HG03025 (cell line): Measurements from ENCODE around the gene HAO1.
"Not testable (repeated sequence)": the region's sequence is repeated elsewhere in the genome, so short reads cannot be mapped to it uniquely, and the experiment has no call there.

Experiments used
- ATAC-seq: cut with Tn5 transposase; IDR thresholded peaks from one replicate; pipeline ENCODE4 v1.9.1; 2021; ENCODE audit warnings: mild to moderate bottlenecking, moderate library complexity; ENCODE audit not compliant: unreplicated experiment, low FRiP score

HAO1 gene

DNA sequence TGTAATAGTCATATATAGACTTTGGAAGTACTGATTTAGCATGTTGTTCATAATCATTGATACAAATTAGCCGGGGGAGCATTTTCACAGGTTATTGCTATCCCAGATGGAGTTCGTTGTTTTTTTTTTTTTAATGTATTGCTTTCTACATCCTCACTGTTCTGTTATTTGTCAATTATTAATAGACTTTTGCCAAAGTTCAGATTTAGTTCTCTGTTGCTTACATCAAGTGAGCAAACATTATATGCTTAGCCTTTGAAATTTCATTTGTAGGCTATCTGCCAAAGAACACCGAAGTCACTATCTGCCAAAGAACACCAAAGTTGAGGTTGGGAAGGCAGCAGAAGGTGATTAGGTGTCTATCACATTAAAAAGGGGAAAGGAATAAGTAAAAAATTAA lies at the start of gene HAO1:
Gene HAO1, minus strand, starts transcription at position 118 of the 400 bp plus-strand sequence. Its CDS starts 36 bp downstream, at position 82.
- no peak for ATAC-seq

- ATAC-seq: no peak
Observed at GRCh38 chr20:7989379-7989778, 49.1 kb upstream of the HAO1 start.

- no peak for ATAC-seq
Observed at GRCh38 chr20:7985916-7986315, 45.7 kb upstream of the HAO1 start.

GRCh38 chr20:7984192-7984591 lies 43.9 kb upstream of the HAO1 start:
- no peak for ATAC-seq

GRCh38 chr20:7981374-7981773 lies 41.1 kb upstream of the HAO1 start:
- no peak for ATAC-seq

DNA sequence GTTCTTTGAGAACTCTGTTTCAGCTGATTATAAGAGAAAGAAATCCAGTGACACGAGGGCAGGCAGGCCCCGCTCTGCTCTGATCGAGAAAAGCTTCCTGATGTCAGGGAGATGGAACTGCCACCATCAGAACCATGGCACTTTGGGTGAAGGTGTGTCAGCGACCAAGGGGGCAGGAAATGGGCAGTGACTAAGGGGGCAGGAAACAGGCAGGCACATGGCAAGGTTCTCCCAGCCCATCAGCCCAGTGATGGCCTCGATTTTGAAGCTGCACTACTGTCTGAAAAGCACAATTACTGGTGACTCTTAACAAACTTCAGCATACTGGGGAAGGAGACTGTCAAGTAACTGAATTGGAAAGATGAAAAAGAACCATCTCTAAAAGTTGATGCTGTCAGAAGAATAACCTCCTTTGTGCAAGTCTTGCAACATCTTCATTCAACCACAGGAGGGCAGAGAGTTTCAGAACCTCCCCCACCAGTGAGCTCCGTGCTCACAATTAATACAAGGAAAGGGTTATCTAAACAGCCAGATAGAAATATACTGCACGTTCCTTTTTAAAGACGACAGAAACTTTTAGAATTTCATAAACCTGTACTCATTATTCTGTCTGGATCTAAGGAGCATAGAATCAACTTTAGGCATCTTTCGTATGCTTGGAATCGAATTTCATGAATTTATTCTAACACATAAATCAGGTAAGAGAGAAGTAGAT lies 40.2 kb upstream of the HAO1 start:
- no peak for ATAC-seq

- no peak for ATAC-seq
Observed at GRCh38 chr20:7977709-7978108, 37.5 kb upstream of the HAO1 start.

- no peak for ATAC-seq
Observed at GRCh38 chr20:7975851-7976414, 35.7 kb upstream of the HAO1 start.

DNA sequence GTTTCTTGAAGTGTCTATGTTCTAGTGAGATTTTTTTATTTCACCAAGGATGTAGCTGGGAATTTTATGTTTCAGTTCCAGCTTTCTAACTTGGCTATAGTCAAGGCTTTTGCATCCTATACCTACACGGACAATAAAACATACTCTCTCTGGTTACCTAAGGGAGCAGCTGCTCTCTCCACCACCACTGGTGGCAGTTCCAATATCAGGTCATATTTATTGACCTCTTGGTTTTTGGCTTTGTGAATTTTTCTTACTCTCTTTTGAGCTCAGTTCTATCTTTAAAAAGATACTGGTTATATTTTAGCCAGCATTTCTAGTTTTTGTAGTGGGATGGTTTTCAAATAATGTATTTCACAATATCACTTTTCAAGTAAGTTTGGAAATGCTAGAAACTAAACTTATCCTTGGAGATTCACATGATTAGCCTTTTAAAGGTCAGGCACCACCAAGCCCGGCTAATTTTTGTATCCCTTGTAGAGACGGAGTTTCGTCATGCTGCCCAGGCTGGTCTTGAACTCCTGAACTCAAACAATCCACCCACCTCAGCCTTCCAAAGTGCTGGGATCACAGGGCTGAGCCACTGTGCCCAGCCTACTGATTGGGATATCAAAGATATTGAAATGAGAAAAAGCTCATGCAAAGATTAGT lies 34.7 kb upstream of the HAO1 start:
- no peak for ATAC-seq

DNA sequence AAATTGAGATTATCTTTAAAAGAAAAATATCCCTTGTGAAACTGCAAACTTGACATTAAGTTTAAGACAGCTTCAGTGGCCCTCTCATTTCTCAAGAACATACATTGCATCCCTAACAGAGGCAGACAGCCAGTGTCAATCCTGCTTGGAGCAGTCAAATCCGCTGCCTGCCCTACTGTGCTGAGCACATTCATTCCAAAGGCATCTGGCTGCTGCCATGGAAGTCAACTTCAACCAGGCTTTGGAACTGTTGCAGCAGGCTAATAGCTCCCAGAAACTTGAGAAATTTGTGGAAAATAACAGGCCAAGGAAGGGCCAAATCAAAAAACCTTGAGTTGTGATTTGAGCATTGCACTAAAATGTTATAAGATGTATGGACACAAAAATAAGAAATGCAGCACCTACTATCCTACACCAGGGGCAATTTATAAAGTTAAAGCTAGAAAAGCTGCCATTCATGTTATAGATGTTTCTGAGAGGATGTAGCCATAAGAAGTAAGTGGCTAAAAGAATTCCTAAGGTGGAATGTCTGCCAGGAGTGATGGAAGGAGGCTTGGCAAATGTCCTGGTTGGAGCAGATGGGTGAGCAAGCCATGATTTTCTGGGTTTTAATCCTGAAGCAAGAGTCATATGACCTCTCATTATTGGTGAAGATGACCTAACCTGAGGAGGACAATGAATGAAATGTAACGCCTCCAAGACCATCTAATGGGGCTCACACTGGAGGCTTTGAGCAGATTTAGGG lies 31.4 kb upstream of the HAO1 start:
- no peak for ATAC-seq

DNA sequence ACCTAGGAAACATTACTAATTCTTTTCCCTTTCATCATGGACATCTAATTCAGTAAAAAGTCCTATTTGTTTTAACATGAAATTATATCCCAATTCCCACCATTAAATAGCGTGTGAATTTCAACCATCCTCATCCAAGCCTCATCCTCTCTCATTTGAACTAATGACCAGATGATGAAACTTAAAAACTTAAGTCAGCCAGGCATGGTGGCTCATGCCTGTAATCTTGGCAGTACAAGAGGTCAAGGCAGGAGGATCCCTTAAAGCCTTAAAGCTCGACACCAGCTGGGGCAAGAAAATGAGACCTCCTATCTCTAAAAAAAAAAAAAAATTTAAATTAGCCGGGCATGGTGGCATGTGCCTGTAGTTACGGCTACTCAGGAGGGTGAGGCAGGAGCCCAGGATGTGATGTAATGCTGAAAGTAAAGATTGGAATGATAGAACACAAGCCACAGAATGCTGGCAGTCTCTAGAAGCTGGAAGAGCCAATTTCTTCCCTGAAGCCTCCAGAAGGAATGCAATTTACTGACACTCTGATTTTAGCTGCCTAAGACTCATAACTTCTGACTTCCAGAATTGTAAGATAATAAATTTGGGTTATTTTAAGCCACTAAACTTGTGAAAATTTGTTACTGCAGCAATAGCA lies 27.1 kb upstream of the HAO1 start:
- ATAC-seq: no peak

- ATAC-seq: no peak
Observed at GRCh38 chr20:7966176-7966575, 25.9 kb upstream of the HAO1 start.

GRCh38 chr20:7959484-7959883 lies 19.2 kb upstream of the HAO1 start:
- ATAC-seq: no peak

DNA sequence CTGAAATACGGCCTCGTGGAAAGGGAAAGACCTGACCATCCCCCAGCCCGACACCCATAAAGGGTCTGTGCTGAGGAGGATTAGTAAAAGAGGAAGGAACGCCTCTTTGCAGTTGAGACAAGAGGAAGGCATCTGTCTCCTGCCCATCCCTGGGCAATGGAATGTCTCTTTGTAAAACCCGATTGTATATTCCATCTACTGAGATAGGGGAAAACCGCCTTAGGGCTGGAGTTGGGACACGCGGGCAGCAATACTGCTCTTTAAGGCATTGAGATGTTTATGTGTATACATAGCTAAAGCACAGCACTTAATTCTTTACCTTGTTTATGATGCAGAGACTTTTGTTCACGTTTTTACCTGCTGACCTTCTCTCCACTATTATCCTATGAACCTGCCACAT lies 16.3 kb upstream of the HAO1 start:
- not testable (repeated sequence) for ATAC-seq

- no peak for ATAC-seq
Observed at GRCh38 chr20:7950387-7950786, 10.1 kb upstream of the HAO1 start.

GRCh38 chr20:7943891-7944290 lies 3.6 kb upstream of the HAO1 start:
- no peak for ATAC-seq

DNA sequence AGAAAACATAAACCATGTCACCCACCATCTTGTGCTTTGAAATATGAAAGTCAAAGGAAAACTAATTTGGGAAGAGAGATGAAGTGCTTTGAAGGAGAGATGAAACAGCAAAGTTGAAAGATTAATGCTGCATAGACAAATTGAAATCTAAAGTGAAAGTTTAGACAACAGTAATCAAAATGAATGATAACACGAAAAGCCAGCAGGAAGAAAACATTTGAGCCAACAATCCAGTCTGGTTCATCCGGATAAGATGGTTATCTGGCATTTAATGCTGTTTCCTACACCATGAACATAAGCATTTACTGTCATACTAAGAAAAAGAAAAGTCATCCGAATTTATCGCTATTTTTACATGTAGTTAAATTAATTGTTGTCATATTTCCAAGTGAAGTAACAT lies 595 bp downstream of the HAO1 start:
- no peak for ATAC-seq

GRCh38 chr20:7938058-7938457 lies 2.2 kb downstream of the HAO1 start:
- ATAC-seq: no peak

- ATAC-seq: no peak
Observed at GRCh38 chr20:7937328-7937727, 2.9 kb downstream of the HAO1 start.

GRCh38 chr20:7935027-7935551 lies 5.2 kb downstream of the HAO1 start:
- ATAC-seq: no peak

DNA sequence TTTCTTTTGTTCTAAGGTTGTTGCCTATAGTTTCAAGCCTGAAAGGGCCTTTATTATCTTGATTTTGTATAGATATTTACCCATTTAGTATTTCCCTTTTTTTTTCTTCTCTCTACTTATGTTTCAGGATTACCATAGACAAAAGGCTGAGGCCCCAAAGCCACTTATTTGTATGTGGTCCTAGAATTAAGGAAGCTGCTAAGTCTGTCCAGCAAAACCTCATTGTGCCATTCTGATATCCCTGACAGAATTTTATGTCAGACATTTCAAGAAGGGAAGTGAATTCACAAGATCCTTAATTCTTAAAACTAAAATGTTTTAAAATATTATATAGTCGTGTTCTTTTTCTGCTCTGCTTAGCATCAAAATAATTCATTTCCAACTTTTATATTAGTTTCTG lies 6.9 kb downstream of the HAO1 start:
- ATAC-seq: no peak
